HG03135 (cell line): ENCODE measurements around the gene AADACL2.

Experiments used
- ATAC-seq: cut with Tn5 transposase; IDR thresholded peaks from one replicate; pipeline ENCODE4 v1.9.1; 2021; ENCODE audit warnings: mild to moderate bottlenecking, moderate library complexity; ENCODE audit not compliant: unreplicated experiment

AADACL2 gene

GRCh38 chr3:151800431-151800830 is 66.7 kb downstream of the AADACL2 start:
- ATAC-seq: no peak

- no peak for ATAC-seq
Measured at GRCh38 chr3:151804267-151804666, 70.5 kb downstream of the AADACL2 start.

- no peak for ATAC-seq
Measured at GRCh38 chr3:151806838-151807237, 73.1 kb downstream of the AADACL2 start.
